GM18526 (cell line): ENCODE results near the gene PPIH.

Experiments used
- POLR2A ChIP-seq: IDR thresholded peaks from 3 replicates; pipeline ENCODE4 v1.6.1; 2011; ENCODE audit not compliant: insufficient read length; ENCODE audit errors: extremely low read depth

Gene PPIH

GRCh38 chr1:42657981-42658876 is at the start of gene PPIH:
PPIH (plus strand) TSS chr1:42658423; CDS start chr1:42658447, 24 bp downstream.
- TF ChIP-seq POLR2A = peak; percentile 94

GRCh38 chr1:42613803-42614131 is 44.5 kb upstream of the PPIH start:
- no peak for TF ChIP-seq POLR2A

GRCh38 chr1:42618866-42619265 is 39.4 kb upstream of the PPIH start:
- no peak for TF ChIP-seq POLR2A

GRCh38 chr1:42620307-42620706 is 37.9 kb upstream of the PPIH start:
- no peak for TF ChIP-seq POLR2A

GRCh38 chr1:42639116-42639515 is 19.1 kb upstream of the PPIH start:
- TF ChIP-seq POLR2A = no peak

- no peak for TF ChIP-seq POLR2A
Observed at GRCh38 chr1:42646056-42646455, 12.2 kb upstream of the PPIH start.

GRCh38 chr1:42657201-42657600 is 1.0 kb upstream of the PPIH start:
- TF ChIP-seq POLR2A = no peak

GRCh38 chr1:42658877-42659337 is 684 bp downstream of the PPIH start:
- no peak for TF ChIP-seq POLR2A

GRCh38 chr1:42660907-42661500 is 2.8 kb downstream of the PPIH start:
- no peak for TF ChIP-seq POLR2A

GRCh38 chr1:42669936-42670335 is 11.7 kb downstream of the PPIH start:
- TF ChIP-seq POLR2A = no peak

GRCh38 chr1:42670425-42670824 is 12.2 kb downstream of the PPIH start:
- TF ChIP-seq POLR2A = no peak

- no peak for TF ChIP-seq POLR2A
Observed at GRCh38 chr1:42674214-42674613, 16.0 kb downstream of the PPIH start.

GRCh38 chr1:42674682-42675081 is 16.5 kb downstream of the PPIH start:
- no peak for TF ChIP-seq POLR2A

GRCh38 chr1:42675467-42675866 is 17.2 kb downstream of the PPIH start:
- no peak for TF ChIP-seq POLR2A

GRCh38 chr1:42676534-42677087 is 18.4 kb downstream of the PPIH start:
- TF ChIP-seq POLR2A = no peak

- no peak for TF ChIP-seq POLR2A
Observed at GRCh38 chr1:42679364-42679983, 21.3 kb downstream of the PPIH start.
